SK-N-MC (cell line): ENCODE results near the gene SUMF2.

ENCODE experiments used
- EZH2 ChIP-seq: fragments of 200-600 bp; sonication (generic); IDR thresholded peaks from one replicate; pipeline ENCODE4 v1.6.1; 2017; ENCODE audit warnings: antibody characterized with exemption
- POLR2AphosphoS5 ChIP-seq: IDR thresholded peaks from 2 replicates; pipeline ENCODE4 v1.6.1; 2012; ENCODE audit warnings: mild to moderate bottlenecking, low read depth, low read length, borderline replicate concordance

GRCh38 chr7:56053993-56054392 lies 10.1 kb upstream of the SUMF2 start:
- TF ChIP-seq EZH2 (no peak), POLR2AphosphoS5 (no peak)
